ENCODE data around the gene C20orf204. TPM values are rescaled to one million over a fixed set of nuclear protein-coding genes. Genes with fewer than 3 reads are reported as not detected.

The C20orf204 gene
- total RNA-seq, result 2.6 and 3.0 TPM in 2 replicates

GRCh38 chr20:64035933-64036345 lies at the start of gene C20orf204:
Gene C20orf204 (plus strand): TSS chr20:64036182. CDS start chr20:64036324, 142 bp downstream.

GRCh38 chr20:64049060-64049877 lies 13.3 kb downstream of the C20orf204 start, which contains the start of gene SOX18:
Gene SOX18 (minus strand): TSS chr20:64049639. CDS start chr20:64049516, 123 bp downstream.

GRCh38 chr20:64062596-64063388 lies 26.8 kb downstream of the C20orf204 start, which contains the start of gene TCEA2:
Gene TCEA2 (plus strand): TSS chr20:64063198. CDS start chr20:64063313, 115 bp downstream.

GRCh38 chr20:64079273-64080012 lies 43.5 kb downstream of the C20orf204 start, which contains the start of gene RGS19:
Gene RGS19 (minus strand): TSS chr20:64079518. CDS start chr20:64076886, 2,632 bp downstream.

GRCh38 chr20:64080013-64080812 lies 44.2 kb downstream of the C20orf204 start, which contains the start of gene OPRL1:
Gene OPRL1 (plus strand): TSS chr20:64080082. CDS start chr20:64092721, 12,639 bp downstream.

GRCh38 chr20:64083804-64084684 lies 48.1 kb downstream of the C20orf204 start, which contains the start of gene LKAAEAR1:
Gene LKAAEAR1 (minus strand): TSS chr20:64084398. CDS start chr20:64084219, 179 bp downstream.

Other genes with a start within 250 kb of the C20orf204 start
- 2.9 and 4.9 TPM in 2 replicates for gene ZBTB46, start 204.9 kb upstream of the C20orf204 start, total RNA-seq
- not detected in 2 replicates for gene ABHD16B, start 174.7 kb upstream of the C20orf204 start, total RNA-seq
- gene TPD52L2, start 170.9 kb upstream of the C20orf204 start, total RNA-seq, result 114 and 127 TPM in 2 replicates
- gene DNAJC5, start 141.1 kb upstream of the C20orf204 start, total RNA-seq, result 63.2 and 67.9 TPM in 2 replicates
- gene UCKL1, start 79.8 kb upstream of the C20orf204 start, total RNA-seq, result 22.9 and 28.9 TPM in 2 replicates
- 6.5 and 8.2 TPM in 2 replicates for gene ZNF512B, start 66.3 kb upstream of the C20orf204 start, total RNA-seq
- 2.6 TPM in 2 replicates for gene SAMD10, start 56.5 kb upstream of the C20orf204 start, total RNA-seq
- gene PRPF6, start 55.0 kb upstream of the C20orf204 start, total RNA-seq, result 61.7 and 62.0 TPM in 2 replicates
- gene SOX18, start 13.5 kb downstream of the C20orf204 start, total RNA-seq, result 18.2 and 24.4 TPM in 2 replicates
- gene TCEA2, start 27.0 kb downstream of the C20orf204 start, total RNA-seq, result 20.7 and 31.2 TPM in 2 replicates
- gene RGS19, start 43.3 kb downstream of the C20orf204 start, total RNA-seq, result 11.7 and 18.2 TPM in 2 replicates
- 0.61 and 2.3 TPM in 2 replicates for gene OPRL1, start 43.9 kb downstream of the C20orf204 start, total RNA-seq
- gene LKAAEAR1, start 48.2 kb downstream of the C20orf204 start, total RNA-seq, result 0.97 TPM in 1 of 2 replicates, not detected in the other
- gene NPBWR2, start 71.4 kb downstream of the C20orf204 start, total RNA-seq, result not detected in 2 replicates
- under 0.01 TPM in 1 of 2 replicates, not detected in the other for gene MYT1, start 128.3 kb downstream of the C20orf204 start, total RNA-seq
- 47.1 and 67.0 TPM in 2 replicates for gene PCMTD2, start 219.6 kb downstream of the C20orf204 start, total RNA-seq

Measured in epithelial cell of umbilical artery (primary cell).